ENCODE measurements around the gene PEX5.
"Not testable (repeated sequence)": the region's sequence is repeated elsewhere in the genome, so short reads cannot be mapped to it uniquely, and the experiment has no call there.

PEX5 gene

GRCh38 chr12:7161327-7161726 is 28.2 kb upstream of the PEX5 start:
- no peak for DNase-seq

- DNase-seq = no peak
These were observed 27.7 kb upstream of the PEX5 start for GRCh38 chr12:7161811-7162210.

- peak; percentile 64 for DNase-seq
These were observed 26.8 kb upstream of the PEX5 start for GRCh38 chr12:7162691-7163114.

GRCh38 chr12:7169951-7170350 is 19.5 kb upstream of the PEX5 start:
- no peak for DNase-seq

- no peak for DNase-seq
These were observed 17.6 kb upstream of the PEX5 start for GRCh38 chr12:7171854-7172253.

- DNase-seq = no peak
These were observed 14.0 kb upstream of the PEX5 start for GRCh38 chr12:7175493-7175892.

- no peak for DNase-seq
These were observed 12.9 kb upstream of the PEX5 start for GRCh38 chr12:7176595-7176994.

- no peak for DNase-seq
These were observed 11.0 kb upstream of the PEX5 start for GRCh38 chr12:7178481-7178880.

GRCh38 chr12:7180685-7181084 is 8.8 kb upstream of the PEX5 start:
- no peak for DNase-seq

GRCh38 chr12:7186058-7186457 is 3.4 kb upstream of the PEX5 start:
- DNase-seq = not testable (repeated sequence)

- peak; percentile 31 for DNase-seq
These were observed 706 bp upstream of the PEX5 start for GRCh38 chr12:7188562-7189397.

GRCh38 chr12:7190268-7191055 is 976 bp downstream of the PEX5 start:
- DNase-seq = no peak

GRCh38 chr12:7193674-7194073 is 4.2 kb downstream of the PEX5 start:
- DNase-seq = no peak

GRCh38 chr12:7197841-7198240 is 8.4 kb downstream of the PEX5 start:
- DNase-seq = no peak

GRCh38 chr12:7203109-7203508 is 13.6 kb downstream of the PEX5 start:
- no peak for DNase-seq

- no peak for DNase-seq
These were observed 15.6 kb downstream of the PEX5 start for GRCh38 chr12:7205091-7205490.

GRCh38 chr12:7206691-7207090 is 17.2 kb downstream of the PEX5 start:
- no peak for DNase-seq

GRCh38 chr12:7207866-7208625 is 18.6 kb downstream of the PEX5 start:
- DNase-seq = no peak

- DNase-seq = no peak
These were observed 20.5 kb downstream of the PEX5 start for GRCh38 chr12:7209958-7210357.

- DNase-seq = no peak
These were observed 21.2 kb downstream of the PEX5 start for GRCh38 chr12:7210642-7211151.

GRCh38 chr12:7212678-7213077 is 23.2 kb downstream of the PEX5 start:
- DNase-seq = no peak

- not testable (repeated sequence) for DNase-seq
These were observed 24.3 kb downstream of the PEX5 start for GRCh38 chr12:7213745-7214144.

- DNase-seq = no peak
These were observed 28.1 kb downstream of the PEX5 start for GRCh38 chr12:7217475-7218069.
